Hematopoietic multipotent progenitor cell treated with erythropoietin and hydrocortisone succinate and interleukin-3 and kit ligand, for 4 days (in vitro differentiated cells): Measurements from ENCODE around the gene KCNQ1OT1.

ENCODE experiments used
- DNase-seq: peaks from one replicate; pipeline ENCODE4 v3.0.0-alpha.2; 2015

Gene KCNQ1OT1

GRCh38 chr11:2719831-2720590 is 20.2 kb upstream of the KCNQ1OT1 start:
- DNase-seq: no peak

- no peak for DNase-seq
Measured at GRCh38 chr11:2718817-2719438, 19.1 kb upstream of the KCNQ1OT1 start.

GRCh38 chr11:2717561-2718325 is 17.9 kb upstream of the KCNQ1OT1 start:
- no peak for DNase-seq

- DNase-seq: no peak
Measured at GRCh38 chr11:2716376-2717095, 16.7 kb upstream of the KCNQ1OT1 start.

- no peak for DNase-seq
Measured at GRCh38 chr11:2715716-2716350, 16.0 kb upstream of the KCNQ1OT1 start.

GRCh38 chr11:2714871-2715270 is 15.1 kb upstream of the KCNQ1OT1 start:
- DNase-seq: no peak

- DNase-seq: no peak
Measured at GRCh38 chr11:2714463-2714800, 14.6 kb upstream of the KCNQ1OT1 start.

- DNase-seq: no peak
Measured at GRCh38 chr11:2713661-2714462, 14.1 kb upstream of the KCNQ1OT1 start.

- no peak for DNase-seq
Measured at GRCh38 chr11:2713094-2713493, 13.3 kb upstream of the KCNQ1OT1 start.

GRCh38 chr11:2711161-2711560 is 11.4 kb upstream of the KCNQ1OT1 start:
- no peak for DNase-seq

GRCh38 chr11:2709429-2709828 is 9.6 kb upstream of the KCNQ1OT1 start:
- peak; percentile 43 for DNase-seq

GRCh38 chr11:2708757-2709281 is 9.0 kb upstream of the KCNQ1OT1 start:
- no peak for DNase-seq

- no peak for DNase-seq
Measured at GRCh38 chr11:2708151-2708581, 8.4 kb upstream of the KCNQ1OT1 start.

- DNase-seq: no peak
Measured at GRCh38 chr11:2707736-2708135, 7.9 kb upstream of the KCNQ1OT1 start.

- DNase-seq: no peak
Measured at GRCh38 chr11:2706321-2706720, 6.5 kb upstream of the KCNQ1OT1 start.

GRCh38 chr11:2704896-2705606 is 5.3 kb upstream of the KCNQ1OT1 start:
- DNase-seq: no peak

GRCh38 chr11:2704356-2704755 is 4.6 kb upstream of the KCNQ1OT1 start:
- DNase-seq: no peak

- no peak for DNase-seq
Measured at GRCh38 chr11:2703363-2704141, 3.8 kb upstream of the KCNQ1OT1 start.

- DNase-seq: no peak
Measured at GRCh38 chr11:2702771-2703362, 3.1 kb upstream of the KCNQ1OT1 start.
